ENCODE data around the gene MYL7.

DNA sequence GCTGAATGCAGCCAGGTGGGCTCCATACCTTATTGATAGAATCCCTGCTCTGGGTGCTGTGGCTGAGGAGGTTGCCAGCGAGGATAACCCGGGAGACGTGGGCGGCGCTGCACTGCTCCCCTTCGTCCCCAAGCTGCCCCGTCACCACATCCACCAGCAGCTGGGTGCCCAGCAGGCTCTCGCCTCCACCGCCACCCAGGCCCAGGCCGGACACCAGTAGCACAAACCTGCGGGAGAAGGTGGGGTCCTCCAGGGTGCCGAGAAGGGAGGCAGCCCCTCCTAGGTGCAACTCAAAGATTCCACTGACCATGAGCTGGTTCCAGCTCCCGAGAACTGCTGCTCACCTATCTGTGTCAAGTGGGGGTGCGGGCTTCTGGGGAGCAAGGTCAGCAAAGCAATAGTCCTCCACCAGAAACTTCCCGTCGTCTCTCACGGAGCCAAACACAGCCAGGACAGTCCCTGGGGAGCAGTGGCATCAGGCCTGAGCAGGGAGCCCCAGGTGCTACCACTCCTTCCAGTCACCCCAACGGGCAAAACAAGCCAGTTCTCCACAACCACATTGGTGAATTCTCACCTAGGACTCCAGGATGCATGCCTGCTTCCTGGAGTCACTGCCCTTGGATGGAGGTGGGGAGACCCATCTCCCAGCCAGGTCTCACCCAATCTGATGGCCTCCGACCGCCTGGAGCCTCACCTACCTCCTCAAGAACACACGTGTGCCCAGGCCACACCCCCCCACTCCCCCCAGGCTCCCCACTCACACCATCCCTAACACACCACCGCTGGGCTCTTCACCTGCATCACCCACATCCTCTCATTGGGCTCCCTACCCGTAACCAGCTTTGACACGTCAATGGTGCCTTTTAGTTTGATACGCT, 24.1 kb downstream of the MYL7 start:
- TF ChIP-seq TCF7L2 (IDR thresholded peaks at IDR 0.05; ENCODE audit: low read depth, low read length) (no peak), POLR2AphosphoS5 (IDR thresholded peaks at IDR 0.05; ENCODE audit: low read depth, low read length) (no peak)
- TF ChIP-seq, protein P1, sequence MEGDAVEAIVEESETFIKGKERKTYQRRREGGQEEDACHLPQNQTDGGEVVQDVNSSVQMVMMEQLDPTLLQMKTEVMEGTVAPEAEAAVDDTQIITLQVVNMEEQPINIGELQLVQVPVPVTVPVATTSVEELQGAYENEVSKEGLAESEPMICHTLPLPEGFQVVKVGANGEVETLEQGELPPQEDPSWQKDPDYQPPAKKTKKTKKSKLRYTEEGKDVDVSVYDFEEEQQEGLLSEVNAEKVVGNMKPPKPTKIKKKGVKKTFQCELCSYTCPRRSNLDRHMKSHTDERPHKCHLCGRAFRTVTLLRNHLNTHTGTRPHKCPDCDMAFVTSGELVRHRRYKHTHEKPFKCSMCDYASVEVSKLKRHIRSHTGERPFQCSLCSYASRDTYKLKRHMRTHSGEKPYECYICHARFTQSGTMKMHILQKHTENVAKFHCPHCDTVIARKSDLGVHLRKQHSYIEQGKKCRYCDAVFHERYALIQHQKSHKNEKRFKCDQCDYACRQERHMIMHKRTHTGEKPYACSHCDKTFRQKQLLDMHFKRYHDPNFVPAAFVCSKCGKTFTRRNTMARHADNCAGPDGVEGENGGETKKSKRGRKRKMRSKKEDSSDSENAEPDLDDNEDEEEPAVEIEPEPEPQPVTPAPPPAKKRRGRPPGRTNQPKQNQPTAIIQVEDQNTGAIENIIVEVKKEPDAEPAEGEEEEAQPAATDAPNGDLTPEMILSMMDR (IDR thresholded peaks at IDR 0.05), result no peak

Measured in Panc1 (cell line).